Type B pancreatic cell (in vitro differentiated cells): ENCODE results near the gene SLC25A21. TPM values are rescaled to one million over a fixed set of nuclear protein-coding genes. Genes with fewer than 3 reads are reported as not detected.

ENCODE experiments used
- DNase-seq: peaks from one replicate; pipeline ENCODE4 v3.0.0; 2021; ENCODE audit warnings: mixed read lengths; ENCODE audit not compliant: unreplicated experiment; ENCODE audit errors: extremely low spot score
- H3K27ac Mint-ChIP-seq: 2 replicates; pipeline ENCODE4 v1.8.0; 2021; ENCODE audit warnings: mild to moderate bottlenecking, mixed read lengths
- H3K27me3 Mint-ChIP-seq: 2 replicates; pipeline ENCODE4 v1.8.0; 2021; ENCODE audit warnings: mixed read lengths
- H3K36me3 Mint-ChIP-seq: 2 replicates; pipeline ENCODE4 v1.8.0; 2021; ENCODE audit warnings: mixed read lengths
- H3K4me1 Mint-ChIP-seq: one replicate; pipeline ENCODE4 v1.8.0; 2021; ENCODE audit warnings: mixed read lengths; ENCODE audit not compliant: unreplicated experiment
- H3K4me3 Mint-ChIP-seq: 2 replicates; pipeline ENCODE4 v1.8.0; 2021; ENCODE audit warnings: mild to moderate bottlenecking, mixed read lengths
- H3K9me3 Mint-ChIP-seq: 2 replicates; pipeline ENCODE4 v1.8.0; 2021; ENCODE audit warnings: mixed read lengths
- CTCF ChIP-seq: fragments of 200-600 bp; sonication (generic); conservative IDR thresholded peaks from 2 replicates; pipeline ENCODE4 v1.5.0; 2021; ENCODE audit warnings: antibody characterized with exemption, mild to moderate bottlenecking
- total RNA-seq: library from RNA; stranded (reverse); gene quantifications from 2 replicates; pipeline ENCODE4 v1.2.1, GENCODE V29; 2021; ENCODE audit warnings: low replicate concordance

SLC25A21 gene
- total RNA-seq, 1 donor from 2014 or later = 0.58 TPM

GRCh38 chr14:37131205-37131604 lies 41.2 kb downstream of the SLC25A21 start:
- H3K4me3 Mint-ChIP-seq = no peak overlapping the region
- H3K9me3 Mint-ChIP-seq = no peaks in the 10 kb centered on the region
- H3K27me3 Mint-ChIP-seq = peaks cover 22% of the 10 kb centered on the region
- H3K4me1 Mint-ChIP-seq = no peaks in the 10 kb centered on the region
- no peaks in the 10 kb centered on the region for H3K36me3 Mint-ChIP-seq
- TF ChIP-seq CTCF = no peak
- no peak overlapping the region for H3K27ac Mint-ChIP-seq
- no peak for DNase-seq

GRCh38 chr14:37129047-37129446 lies 43.4 kb downstream of the SLC25A21 start:
- H3K4me3 Mint-ChIP-seq = no peak overlapping the region
- DNase-seq = no peak
- no peaks in the 10 kb centered on the region for H3K4me1 Mint-ChIP-seq
- no peak overlapping the region for H3K27ac Mint-ChIP-seq
- H3K27me3 Mint-ChIP-seq = peaks cover 18% of the 10 kb centered on the region
- no peak for TF ChIP-seq CTCF
- H3K36me3 Mint-ChIP-seq = no peaks in the 10 kb centered on the region
- no peaks in the 10 kb centered on the region for H3K9me3 Mint-ChIP-seq

- no peak overlapping the region for H3K27ac Mint-ChIP-seq
- TF ChIP-seq CTCF = no peak
Measured at GRCh38 chr14:37124614-37125013, 47.8 kb downstream of the SLC25A21 start.

GRCh38 chr14:37122919-37123639 lies 49.3 kb downstream of the SLC25A21 start:
- no peak overlapping the region for H3K27ac Mint-ChIP-seq
- no peaks in the 10 kb centered on the region for H3K9me3 Mint-ChIP-seq

More at GRCh38 chr14:37124614-37125013, 47.8 kb downstream of the SLC25A21 start:
- no peak for DNase-seq
- Mint-ChIP-seq H3K4me1 (no peaks in the 10 kb centered on the region), H3K36me3 (no peaks in the 10 kb centered on the region), H3K9me3 (no peaks in the 10 kb centered on the region), H3K27me3 (no peaks in the 10 kb centered on the region), H3K4me3 (no peak overlapping the region)

GRCh38 chr14:37122288-37122687 lies 50.1 kb downstream of the SLC25A21 start:
- no peaks in the 10 kb centered on the region for H3K4me1 Mint-ChIP-seq
- no peak for TF ChIP-seq CTCF
- H3K27ac Mint-ChIP-seq = no peak overlapping the region
- no peak for DNase-seq
- no peaks in the 10 kb centered on the region for H3K36me3 Mint-ChIP-seq
- no peaks in the 10 kb centered on the region for H3K27me3 Mint-ChIP-seq
- H3K4me3 Mint-ChIP-seq = no peak overlapping the region
- no peaks in the 10 kb centered on the region for H3K9me3 Mint-ChIP-seq

More at GRCh38 chr14:37122919-37123639, 49.3 kb downstream of the SLC25A21 start:
- Mint-ChIP-seq H3K4me1 (no peaks in the 10 kb centered on the region), H3K27me3 (no peaks in the 10 kb centered on the region), H3K36me3 (no peaks in the 10 kb centered on the region), H3K4me3 (no peak overlapping the region)
- DNase-seq = no peak
- TF ChIP-seq CTCF = no peak
